WERI-Rb-1 (cell line): ENCODE measurements around the gene ZNF791.

Experiments
- DNase-seq: peaks from one replicate; pipeline ENCODE4 v3.0.0-alpha.2; 2020
- H3K27ac ChIP-seq: fragments of 250-450 bp; sonication (Bioruptor Pico); 2 replicates; pipeline ENCODE4 v1.5.1; 2020; ENCODE audit warnings: mild to moderate bottlenecking, moderate library complexity
- H3K27me3 ChIP-seq: fragments of 250-450 bp; sonication (Bioruptor Pico); 2 replicates; pipeline ENCODE4 v1.5.1; 2021; ENCODE audit warnings: mild to moderate bottlenecking, low read depth, moderate library complexity; ENCODE audit not compliant: insufficient read depth, severe bottlenecking
- H3K36me3 ChIP-seq: fragments of 250-450 bp; sonication (Bioruptor Pico); 2 replicates; pipeline ENCODE4 v1.5.1; 2020; ENCODE audit warnings: mild to moderate bottlenecking, moderate library complexity
- H3K4me3 ChIP-seq: 2 replicates; pipeline ENCODE4 v1.5.1; 2011; ENCODE audit warnings: low read depth, mild to moderate bottlenecking, control low read depth, low read length
- H3K9me3 ChIP-seq: fragments of 250-450 bp; sonication (Bioruptor Pico); 2 replicates; pipeline ENCODE4 v1.5.1; 2021; ENCODE audit warnings: mild to moderate bottlenecking, moderate library complexity; ENCODE audit not compliant: severe bottlenecking
- CTCF ChIP-seq: IDR thresholded peaks from 2 replicates; pipeline ENCODE4 v1.5.1; 2011; ENCODE audit warnings: low read depth, mild to moderate bottlenecking, control low read depth, inconsistent platforms, low read length

The ZNF791 gene

GRCh38 chr19:12580180-12580694 is 30.5 kb upstream of the ZNF791 start:
- peaks cover 50% of the 10 kb centered on the region for H3K36me3 ChIP-seq
- TF ChIP-seq CTCF: no peak
- no peak overlapping the region for H3K4me3 ChIP-seq
- no peak for DNase-seq
- H3K27ac ChIP-seq: no peak overlapping the region
- H3K27me3 ChIP-seq: no peaks in the 10 kb centered on the region
- H3K9me3 ChIP-seq: peaks cover 11% of the 10 kb centered on the region

- TF ChIP-seq CTCF: no peak
- no peak overlapping the region for H3K27ac ChIP-seq
- H3K4me3 ChIP-seq: no peak overlapping the region
- DNase-seq: no peak
- H3K27me3 ChIP-seq: no peaks in the 10 kb centered on the region
- peaks cover 11% of the 10 kb centered on the region for H3K9me3 ChIP-seq
- peaks cover 50% of the 10 kb centered on the region for H3K36me3 ChIP-seq
Measured at GRCh38 chr19:12581100-12581499, 29.6 kb upstream of the ZNF791 start.

GRCh38 chr19:12596485-12596884 is 14.2 kb upstream of the ZNF791 start:
- H3K36me3 ChIP-seq: peaks cover 4% of the 10 kb centered on the region; the same call in 1 of the 2 replicates
- H3K4me3 ChIP-seq: no peak overlapping the region
- DNase-seq: no peak
- H3K9me3 ChIP-seq: no peaks in the 10 kb centered on the region
- no peaks in the 10 kb centered on the region for H3K27me3 ChIP-seq
- H3K27ac ChIP-seq: no peak overlapping the region
- no peak for TF ChIP-seq CTCF

GRCh38 chr19:12596927-12597548 is 13.7 kb upstream of the ZNF791 start:
- H3K4me3 ChIP-seq: no peak overlapping the region
- no peak for DNase-seq
- no peaks in the 10 kb centered on the region for H3K27me3 ChIP-seq
- peaks cover 4% of the 10 kb centered on the region; the same call in 1 of the 2 replicates for H3K36me3 ChIP-seq
- TF ChIP-seq CTCF: no peak
- H3K9me3 ChIP-seq: no peaks in the 10 kb centered on the region
- H3K27ac ChIP-seq: no peak overlapping the region

GRCh38 chr19:12597594-12597993 is 13.1 kb upstream of the ZNF791 start:
- no peak for TF ChIP-seq CTCF
- no peak overlapping the region for H3K27ac ChIP-seq
- H3K9me3 ChIP-seq: no peaks in the 10 kb centered on the region
- DNase-seq: no peak
- H3K27me3 ChIP-seq: no peaks in the 10 kb centered on the region
- no peak overlapping the region for H3K4me3 ChIP-seq
- H3K36me3 ChIP-seq: peaks cover 4% of the 10 kb centered on the region; the same call in 1 of the 2 replicates

GRCh38 chr19:12603714-12604113 is 7.0 kb upstream of the ZNF791 start:
- H3K4me3 ChIP-seq: no peak overlapping the region
- no peaks in the 10 kb centered on the region for H3K9me3 ChIP-seq
- TF ChIP-seq CTCF: no peak
- H3K27ac ChIP-seq: no peak overlapping the region
- peaks cover 14% of the 10 kb centered on the region for H3K36me3 ChIP-seq
- DNase-seq: no peak
- H3K27me3 ChIP-seq: no peaks in the 10 kb centered on the region
